OCI-LY3 (cell line): Measurements from ENCODE around the gene SMIM36.

ENCODE experiments used
- CTCF ChIP-seq: fragments of 200-600, 300-600 bp; sonication (generic); IDR thresholded peaks from 2 replicates; pipeline ENCODE4 v1.5.1; 2014; ENCODE audit warnings: antibody characterized with exemption, low read length, low read depth
- EZH2phosphoT487 ChIP-seq: fragments of 200-600 bp; shearing (Covaris generic); IDR thresholded peaks from 2 replicates; pipeline ENCODE4 v1.6.1; 2018; ENCODE audit warnings: antibody characterized with exemption, mixed run types, low read depth

DNA sequence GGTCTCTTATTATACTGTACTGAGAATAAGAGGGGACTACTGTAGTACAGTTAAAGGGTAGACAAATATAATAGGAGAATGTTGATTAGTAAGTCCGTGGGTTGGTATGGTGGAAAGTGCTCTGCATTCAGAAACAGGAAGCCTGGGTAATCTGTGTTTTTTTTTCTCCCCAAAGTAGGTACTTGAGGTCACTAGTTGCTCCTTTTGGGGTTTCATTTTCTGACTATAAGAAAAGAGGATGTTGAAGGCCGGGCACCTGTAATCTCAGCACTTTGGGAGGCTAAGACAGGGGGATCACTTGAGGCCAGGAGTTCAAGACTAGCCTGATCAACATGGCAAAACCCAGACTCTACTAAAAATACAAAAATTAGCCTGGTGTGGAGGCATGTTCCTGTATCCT, 47.7 kb downstream of the SMIM36 start:
- no peak for TF ChIP-seq CTCF
- TF ChIP-seq EZH2phosphoT487: no peak
